Inflammatory macrophage treated with lipopolysaccharide for 4 hours (primary cell): ENCODE results near the gene CCDC88C.
"Not testable (repeated sequence)": the region's sequence is repeated elsewhere in the genome, so short reads cannot be mapped to it uniquely, and the experiment has no call there.

Source experiments
- DNase-seq: peaks from one replicate; pipeline ENCODE4 v3.0.0-alpha.2; 2020

Gene CCDC88C

GRCh38 chr14:91284146-91284790 is 133.4 kb downstream of the CCDC88C start:
- no peak for DNase-seq

GRCh38 chr14:91283666-91284065 is 134.0 kb downstream of the CCDC88C start:
- no peak for DNase-seq

- no peak for DNase-seq
Measured at GRCh38 chr14:91282954-91283645, 134.5 kb downstream of the CCDC88C start.

GRCh38 chr14:91281346-91281745 is 136.3 kb downstream of the CCDC88C start:
- DNase-seq: no peak

- no peak for DNase-seq
Measured at GRCh38 chr14:91280129-91280528, 137.5 kb downstream of the CCDC88C start.

GRCh38 chr14:91279354-91279753 is 138.3 kb downstream of the CCDC88C start:
- DNase-seq: no peak

GRCh38 chr14:91278383-91278715 is 139.3 kb downstream of the CCDC88C start:
- no peak for DNase-seq

- no peak for DNase-seq
Measured at GRCh38 chr14:91277546-91278382, 139.9 kb downstream of the CCDC88C start.

- no peak for DNase-seq
Measured at GRCh38 chr14:91274796-91275195, 142.8 kb downstream of the CCDC88C start.

GRCh38 chr14:91273885-91274273 is 143.7 kb downstream of the CCDC88C start:
- peak; percentile 39 for DNase-seq

- DNase-seq: no peak
Measured at GRCh38 chr14:91273273-91273884, 144.2 kb downstream of the CCDC88C start.

GRCh38 chr14:91272341-91273272 is 145.0 kb downstream of the CCDC88C start:
- no peak for DNase-seq

GRCh38 chr14:91271639-91272038 is 146.0 kb downstream of the CCDC88C start:
- no peak for DNase-seq

- DNase-seq: no peak
Measured at GRCh38 chr14:91270619-91271018, 147.0 kb downstream of the CCDC88C start.

GRCh38 chr14:91270188-91270587 is 147.4 kb downstream of the CCDC88C start:
- no peak for DNase-seq

GRCh38 chr14:91269076-91269991 is 148.3 kb downstream of the CCDC88C start:
- DNase-seq: no peak

GRCh38 chr14:91267965-91268437 is 149.6 kb downstream of the CCDC88C start:
- no peak for DNase-seq

GRCh38 chr14:91266276-91266675 is 151.3 kb downstream of the CCDC88C start:
- DNase-seq: not testable (repeated sequence)

- no peak for DNase-seq
Measured at GRCh38 chr14:91265404-91265803, 152.2 kb downstream of the CCDC88C start.

- no peak for DNase-seq
Measured at GRCh38 chr14:91264151-91265150, 153.2 kb downstream of the CCDC88C start.
